Astrocyte (in vitro differentiated cells and primary cell): ENCODE measurements around the gene CPA4. TPM values are rescaled to one million over a fixed set of nuclear protein-coding genes. Genes with fewer than 3 reads are reported as not detected.
A peak's percentile ranks its signal among the peaks of the same experiment; 100 is the strongest.

Experiments used
- DNase-seq: peaks from one replicate; pipeline ENCODE4 v3.0.0-alpha.2; 2010; ENCODE audit warnings: low read depth
- FAIRE-seq: peaks from 2 replicates; lab custom pipeline; 2011; peaks lifted over from hg19 to GRCh38; lab: Jason Lieb, UNC
- H2AFZ ChIP-seq: 2 replicates; pipeline ENCODE4 v1.6.0; 2012; ENCODE audit warnings: low read depth, low read length, inconsistent platforms
- H3K27ac ChIP-seq: 2 replicates; pipeline ENCODE4 v1.5.1; 2011; ENCODE audit warnings: low read depth, low read length, inconsistent platforms
- H3K27me3 ChIP-seq: 2 replicates; pipeline ENCODE4 v1.6.0; 2011; ENCODE audit warnings: low read length, inconsistent platforms; ENCODE audit not compliant: insufficient read depth
- H3K36me3 ChIP-seq: 2 replicates; pipeline ENCODE4 v1.5.1; 2011; ENCODE audit warnings: low read length, inconsistent platforms; ENCODE audit not compliant: insufficient read depth
- H3K4me1 ChIP-seq: 2 replicates; pipeline ENCODE4 v1.5.1; 2011; ENCODE audit warnings: low read length, inconsistent platforms; ENCODE audit not compliant: insufficient read depth
- H3K4me2 ChIP-seq: 2 replicates; pipeline ENCODE4 v1.6.0; 2012; ENCODE audit warnings: low read length, inconsistent platforms
- H3K4me3 ChIP-seq: 2 replicates; pipeline ENCODE4 v1.5.1; 2011; ENCODE audit warnings: low read depth, mild to moderate bottlenecking, low read length, inconsistent platforms; ENCODE audit not compliant: insufficient read depth
- H3K79me2 ChIP-seq: 2 replicates; pipeline ENCODE4 v1.6.0; 2012; ENCODE audit warnings: mild to moderate bottlenecking, low read length, inconsistent platforms; ENCODE audit not compliant: insufficient read depth
- H3K9ac ChIP-seq: 2 replicates; pipeline ENCODE4 v1.6.0; 2012; ENCODE audit warnings: mild to moderate bottlenecking, low read length, inconsistent platforms
- H3K9me3 ChIP-seq: 2 replicates; pipeline ENCODE4 v1.5.1; 2012; ENCODE audit warnings: low read depth, mild to moderate bottlenecking, low read length, inconsistent platforms; ENCODE audit not compliant: insufficient read depth
- H4K20me1 ChIP-seq: 2 replicates; pipeline ENCODE4 v1.6.0; 2012; ENCODE audit warnings: low read length, inconsistent platforms; ENCODE audit not compliant: insufficient read depth
- H3K27ac Mint-ChIP-seq: one replicate; pipeline ENCODE4 v1.8.0; 2021; ENCODE audit warnings: mild to moderate bottlenecking, mixed read lengths; ENCODE audit not compliant: unreplicated experiment
- H3K27me3 Mint-ChIP-seq: one replicate; pipeline ENCODE4 v1.8.0; 2021; ENCODE audit warnings: low read depth, mixed read lengths; ENCODE audit not compliant: unreplicated experiment
- H3K36me3 Mint-ChIP-seq: one replicate; pipeline ENCODE4 v1.8.0; 2021; ENCODE audit warnings: low read depth, mixed read lengths; ENCODE audit not compliant: unreplicated experiment
- H3K4me1 Mint-ChIP-seq: one replicate; pipeline ENCODE4 v1.8.0; 2021; ENCODE audit warnings: low read depth, mixed read lengths; ENCODE audit not compliant: unreplicated experiment
- H3K4me3 Mint-ChIP-seq: one replicate; pipeline ENCODE4 v1.8.0; 2021; ENCODE audit warnings: mild to moderate bottlenecking, moderate library complexity, mixed read lengths; ENCODE audit not compliant: unreplicated experiment
- H3K9me3 Mint-ChIP-seq: one replicate; pipeline ENCODE4 v1.8.0; 2021; ENCODE audit warnings: mild to moderate bottlenecking, mixed read lengths; ENCODE audit not compliant: unreplicated experiment
- EZH2 ChIP-seq: IDR thresholded peaks from 2 replicates; pipeline ENCODE4 v1.6.1; 2012; ENCODE audit warnings: mild to moderate bottlenecking, low read length, inconsistent platforms; ENCODE audit not compliant: insufficient read depth
- total RNA-seq: library from RNA; stranded (reverse); gene quantifications from 2 replicates; pipeline ENCODE4 v1.2.1, GENCODE V29; 2021
- TF ChIP-seq, protein P1 (sequence below): IDR thresholded peaks from 2 replicates; pipeline ENCODE4 v1.5.1; 2011; ENCODE audit warnings: low read depth, mild to moderate bottlenecking, inconsistent platforms, low read length, moderate library complexity; ENCODE audit not compliant: insufficient read depth

CPA4 gene
- total RNA-seq, 1 donor from 2014 or later = 111 TPM

GRCh38 chr7:130351791-130352090 is 58.8 kb downstream of the CPA4 start:
- Histone ChIP-seq H3K79me2 (no peaks in the 10 kb centered on the region), H3K27ac (no peak overlapping the region), H3K4me2 (peak overlapping the region; percentile 90), H3K9ac (no peak overlapping the region), H3K36me3 (no peaks in the 10 kb centered on the region), H2AFZ (no peak overlapping the region), H3K27me3 (no peaks in the 10 kb centered on the region), H3K4me3 (no peak overlapping the region), H3K4me1 (peaks cover 35% of the 10 kb centered on the region), H4K20me1 (no peaks in the 10 kb centered on the region), H3K9me3 (no peaks in the 10 kb centered on the region)
- TF ChIP-seq EZH2 = no peak
- TF ChIP-seq, protein P1, sequence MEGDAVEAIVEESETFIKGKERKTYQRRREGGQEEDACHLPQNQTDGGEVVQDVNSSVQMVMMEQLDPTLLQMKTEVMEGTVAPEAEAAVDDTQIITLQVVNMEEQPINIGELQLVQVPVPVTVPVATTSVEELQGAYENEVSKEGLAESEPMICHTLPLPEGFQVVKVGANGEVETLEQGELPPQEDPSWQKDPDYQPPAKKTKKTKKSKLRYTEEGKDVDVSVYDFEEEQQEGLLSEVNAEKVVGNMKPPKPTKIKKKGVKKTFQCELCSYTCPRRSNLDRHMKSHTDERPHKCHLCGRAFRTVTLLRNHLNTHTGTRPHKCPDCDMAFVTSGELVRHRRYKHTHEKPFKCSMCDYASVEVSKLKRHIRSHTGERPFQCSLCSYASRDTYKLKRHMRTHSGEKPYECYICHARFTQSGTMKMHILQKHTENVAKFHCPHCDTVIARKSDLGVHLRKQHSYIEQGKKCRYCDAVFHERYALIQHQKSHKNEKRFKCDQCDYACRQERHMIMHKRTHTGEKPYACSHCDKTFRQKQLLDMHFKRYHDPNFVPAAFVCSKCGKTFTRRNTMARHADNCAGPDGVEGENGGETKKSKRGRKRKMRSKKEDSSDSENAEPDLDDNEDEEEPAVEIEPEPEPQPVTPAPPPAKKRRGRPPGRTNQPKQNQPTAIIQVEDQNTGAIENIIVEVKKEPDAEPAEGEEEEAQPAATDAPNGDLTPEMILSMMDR = no peak
- H3K4me1 Mint-ChIP-seq = peaks cover 49% of the 10 kb centered on the region
- H3K27ac Mint-ChIP-seq = peak overlapping the region; percentile 84
- no peaks in the 10 kb centered on the region for H3K9me3 Mint-ChIP-seq
- FAIRE-seq (no peak), DNase-seq (no peak)
- H3K27me3 Mint-ChIP-seq = peaks cover 8% of the 10 kb centered on the region
- H3K36me3 Mint-ChIP-seq = no peaks in the 10 kb centered on the region
- H3K4me3 Mint-ChIP-seq = no peak overlapping the region

- H4K20me1 ChIP-seq = no peaks in the 10 kb centered on the region
- Mint-ChIP-seq H3K36me3 (no peaks in the 10 kb centered on the region), H3K27me3 (peaks cover 8% of the 10 kb centered on the region), H3K9me3 (no peaks in the 10 kb centered on the region), H3K4me1 (peaks cover 55% of the 10 kb centered on the region), H3K27ac (peak overlapping the region; percentile 84), H3K4me3 (no peak overlapping the region)
- peak overlapping the region; percentile 43 for H3K4me3 ChIP-seq
- H3K9me3 ChIP-seq = no peaks in the 10 kb centered on the region
- H3K4me1 ChIP-seq = peaks cover 41% of the 10 kb centered on the region
- peak overlapping the region; percentile 74 for H3K9ac ChIP-seq
- H2AFZ ChIP-seq = peak overlapping the region; percentile 77
- H3K79me2 ChIP-seq = no peaks in the 10 kb centered on the region
- H3K4me2 ChIP-seq = peak overlapping the region; percentile 90
- TF ChIP-seq EZH2 = no peak
- TF ChIP-seq, protein P1 = no peak
- DNase-seq (peak; percentile 61), FAIRE-seq (no peak)
- peak overlapping the region; percentile 78 for H3K27ac ChIP-seq
- H3K36me3 ChIP-seq = no peaks in the 10 kb centered on the region
- no peaks in the 10 kb centered on the region for H3K27me3 ChIP-seq
These were observed 59.5 kb downstream of the CPA4 start for GRCh38 chr7:130352194-130353074.

DNA sequence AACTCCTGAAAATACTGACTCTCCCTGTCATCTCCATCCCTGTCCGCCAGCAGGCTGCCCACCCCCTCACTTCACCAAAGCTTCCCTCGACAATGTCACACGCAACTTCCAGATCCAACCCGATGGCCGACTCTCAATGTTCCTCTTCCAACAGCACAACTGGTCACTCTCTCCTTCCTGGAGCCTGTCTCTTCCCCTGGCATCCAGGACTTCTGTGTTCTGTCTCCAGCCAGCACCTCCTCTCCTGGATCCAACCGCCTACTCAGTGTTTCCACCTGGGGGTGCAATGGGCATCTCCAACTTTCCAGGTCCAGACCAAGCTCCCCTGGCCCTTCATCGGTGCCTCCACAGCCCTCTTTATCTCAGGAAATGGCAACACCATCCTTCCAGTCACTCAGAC is 60.2 kb downstream of the CPA4 start:
- TF ChIP-seq EZH2 = no peak
- TF ChIP-seq, protein P1 = no peak
- H3K9ac ChIP-seq = peak overlapping the region; percentile 34
- H3K36me3 Mint-ChIP-seq = no peaks in the 10 kb centered on the region
- no peak overlapping the region for H3K4me3 Mint-ChIP-seq
- H3K9me3 ChIP-seq = no peaks in the 10 kb centered on the region
- peaks cover 44% of the 10 kb centered on the region for H3K4me1 ChIP-seq
- H3K9me3 Mint-ChIP-seq = no peaks in the 10 kb centered on the region
- no peaks in the 10 kb centered on the region for H3K79me2 ChIP-seq
- peaks cover 4% of the 10 kb centered on the region for H3K27me3 Mint-ChIP-seq
- H3K27ac Mint-ChIP-seq = peak overlapping the region; percentile 74
- FAIRE-seq (no peak), DNase-seq (no peak)
- peak overlapping the region; percentile 50 for H3K27ac ChIP-seq
- peaks cover 58% of the 10 kb centered on the region for H3K4me1 Mint-ChIP-seq
- no peaks in the 10 kb centered on the region for H3K36me3 ChIP-seq
- no peaks in the 10 kb centered on the region for H3K27me3 ChIP-seq
- no peaks in the 10 kb centered on the region for H4K20me1 ChIP-seq
- no peak overlapping the region for H3K4me3 ChIP-seq
- peak overlapping the region; percentile 90 for H3K4me2 ChIP-seq
- H2AFZ ChIP-seq = no peak overlapping the region
